Spleen (tissue), 7 donors: Measurements from ENCODE around the gene MANBA.

Source experiments
- CTCF ChIP-seq, 11 experiments: fragments of 200-600 bp in 7 of 11; fragments of 450-650 bp in 4 of 11; sonication (generic) in 4 of 11; IDR thresholded peaks in 8 of 11; conservative IDR thresholded peaks in 3 of 11; 1 replicate in 7 of 11; 2 replicates in 4 of 11; pipeline versions ENCODE4 v1.4.0 to v1.8.0; 2016 to 2021; ENCODE audit warnings: antibody characterized with exemption in 11 of 11, inconsistent platforms in 4 of 11, mild to moderate bottlenecking in 1 of 11
- POLR2A ChIP-seq, 3 donors: fragments of 450-650 bp; IDR thresholded peaks; one replicate each; pipeline ENCODE4 v1.5.1; 2017; ENCODE audit warnings: antibody characterized with exemption in 3 of 3, mild to moderate bottlenecking in 1 of 3
- POLR2AphosphoS5 ChIP-seq, 3 donors: sonication (generic); formaldehyde crosslinking; IDR thresholded peaks; one replicate each; pipeline ENCODE4 v1.5.1; 2017; ENCODE audit warnings: antibody characterized with exemption in 3 of 3
- donor health status: DM: no; HTN: no; CAD: no; lungs with moderate emphysema.
- donor health status: DM: no; HTN: no; CAD: no.
- donor health status: DM: no; HTN: no; CAD: no.

- TF ChIP-seq CTCF (IDR thresholded peaks at IDR 0.05 in 8 of 11, conservative IDR thresholded peaks at IDR 0.05 in 3 of 11), result no peak
- TF ChIP-seq POLR2AphosphoS5 (IDR thresholded peaks at IDR 0.05), result no peak
- TF ChIP-seq POLR2A (IDR thresholded peaks at IDR 0.05), result no peak
Observed at GRCh38 chr4:102787944-102788343, 27.2 kb upstream of the MANBA start.
